AG04450 (cell line): ENCODE results near the gene GSTA2. TPM values are rescaled to one million over a fixed set of nuclear protein-coding genes. Genes with fewer than 3 reads are reported as not detected.
"Not testable (repeated sequence)": the region's sequence is repeated elsewhere in the genome, so short reads cannot be mapped to it uniquely, and the experiment has no call there.

Source experiments
- CTCF ChIA-PET: fragments of 300-600, 350-600 bp; formaldehyde crosslinking; extraction: SDS; loops from one replicate; lab custom pipeline; 2022; ENCODE audit warnings: antibody characterized with exemption, inconsistent platforms; lab: Charles Lee
- POLR2A ChIA-PET: fragments of 350-600 bp; formaldehyde crosslinking; extraction: SDS; loops from one replicate; lab custom pipeline; 2021; ENCODE audit warnings: antibody characterized with exemption, inconsistent platforms; lab: Yijun Ruan, JAX
- DNase-seq: peaks from one replicate; pipeline ENCODE4 v3.0.0-alpha.2; 2011; ENCODE audit warnings: low read depth, low spot score
- H3K27ac ChIP-seq: one replicate; pipeline ENCODE4 v1.5.1; 2012; ENCODE audit warnings: low read depth, low read length, control low read depth
- H3K27me3 ChIP-seq: one replicate; pipeline ENCODE4 v1.6.0; 2012; ENCODE audit warnings: low read length; ENCODE audit not compliant: control insufficient read depth, insufficient read depth
- H3K4me3 ChIP-seq: 2 replicates; pipeline ENCODE4 v1.5.1; 2011; ENCODE audit warnings: mild to moderate bottlenecking, low read depth, low read length, control low read depth
- H3K9me3 ChIP-seq: 2 replicates; pipeline ENCODE4 v1.5.1; 2012; ENCODE audit warnings: low read length; ENCODE audit not compliant: control insufficient read depth, insufficient read depth
- polyA plus RNA-seq: library from polyadenylated mRNA; depleted of rRNA; stranded (reverse); fragments of >200 nt; gene quantifications from 2 replicates; pipeline ENCODE4 v1.2.3, GENCODE V29; 2011
- TF ChIP-seq, protein P1 (sequence below): IDR thresholded peaks from 2 replicates; pipeline ENCODE4 v1.5.1; 2011; ENCODE audit warnings: low read depth, low read length, control low read depth, inconsistent platforms

GSTA2 gene
- polyA plus RNA-seq, 1 experiment = not detected

DNA sequence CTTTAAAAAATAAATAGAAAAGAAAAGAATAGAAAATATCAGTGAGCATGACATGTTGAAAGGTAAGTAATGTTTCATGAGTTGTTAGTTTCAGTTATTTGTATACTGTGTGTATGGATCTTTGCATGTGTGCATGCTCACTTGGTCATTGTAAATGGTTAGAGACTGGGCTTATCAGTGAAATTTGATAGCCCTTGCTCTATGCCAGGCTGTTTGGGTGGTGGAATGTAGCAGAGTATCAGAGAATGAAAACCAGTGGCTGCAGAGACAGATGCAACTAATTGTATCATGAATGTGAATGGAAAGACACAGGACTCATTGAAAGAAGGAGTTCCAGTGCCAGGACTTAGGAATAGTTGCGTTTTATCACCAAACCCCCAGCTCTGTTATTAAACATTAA, 4.2 kb downstream of the GSTA2 start:
- H3K4me3 ChIP-seq = no peak overlapping the region
- POLR2A ChIA-PET = no interaction called here
- CTCF ChIA-PET = no interaction called here
- TF ChIP-seq, protein P1, sequence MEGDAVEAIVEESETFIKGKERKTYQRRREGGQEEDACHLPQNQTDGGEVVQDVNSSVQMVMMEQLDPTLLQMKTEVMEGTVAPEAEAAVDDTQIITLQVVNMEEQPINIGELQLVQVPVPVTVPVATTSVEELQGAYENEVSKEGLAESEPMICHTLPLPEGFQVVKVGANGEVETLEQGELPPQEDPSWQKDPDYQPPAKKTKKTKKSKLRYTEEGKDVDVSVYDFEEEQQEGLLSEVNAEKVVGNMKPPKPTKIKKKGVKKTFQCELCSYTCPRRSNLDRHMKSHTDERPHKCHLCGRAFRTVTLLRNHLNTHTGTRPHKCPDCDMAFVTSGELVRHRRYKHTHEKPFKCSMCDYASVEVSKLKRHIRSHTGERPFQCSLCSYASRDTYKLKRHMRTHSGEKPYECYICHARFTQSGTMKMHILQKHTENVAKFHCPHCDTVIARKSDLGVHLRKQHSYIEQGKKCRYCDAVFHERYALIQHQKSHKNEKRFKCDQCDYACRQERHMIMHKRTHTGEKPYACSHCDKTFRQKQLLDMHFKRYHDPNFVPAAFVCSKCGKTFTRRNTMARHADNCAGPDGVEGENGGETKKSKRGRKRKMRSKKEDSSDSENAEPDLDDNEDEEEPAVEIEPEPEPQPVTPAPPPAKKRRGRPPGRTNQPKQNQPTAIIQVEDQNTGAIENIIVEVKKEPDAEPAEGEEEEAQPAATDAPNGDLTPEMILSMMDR = no peak
- no peak for DNase-seq
- H3K9me3 ChIP-seq = no peaks in the 10 kb centered on the region
- no peak overlapping the region for H3K27ac ChIP-seq
- peaks cover 3% of the 10 kb centered on the region for H3K27me3 ChIP-seq

- H3K27me3 ChIP-seq, H3K9me3 ChIP-seq, POLR2A ChIA-PET, H3K4me3 ChIP-seq, H3K27ac ChIP-seq: not testable (repeated sequence)
- CTCF ChIA-PET = interaction anchor here (0.6 kb wide), 1 partner anchor 21 kb away, joined by 3 read pairs; no protein-coding TSS in a partner anchor
- DNase-seq = peak; percentile 30
These were observed 5.5 kb downstream of the GSTA2 start for GRCh38 chr6:52757651-52758338.

DNA sequence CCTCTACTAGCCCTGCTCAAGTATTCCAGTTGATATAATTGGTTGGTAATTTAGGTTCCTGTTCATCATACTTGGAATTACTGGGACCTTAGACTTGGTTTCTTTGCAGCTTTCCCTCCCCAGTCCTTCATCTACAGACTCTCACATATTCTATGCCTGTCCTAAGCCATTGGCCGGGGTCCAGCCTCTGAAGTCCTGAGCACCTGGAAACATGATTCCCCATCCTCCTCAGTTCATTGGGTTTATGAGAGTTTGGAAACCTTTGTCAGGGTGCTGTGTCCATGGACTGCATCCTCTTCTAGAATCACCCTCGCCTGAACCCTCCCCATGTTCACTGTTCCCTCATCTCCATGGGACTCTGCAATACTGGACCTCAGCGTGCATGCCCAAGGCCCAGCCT, 8.8 kb downstream of the GSTA2 start:
- Histone ChIP-seq H3K4me3 (no peak overlapping the region), H3K27ac (no peak overlapping the region), H3K27me3 (peaks cover 5% of the 10 kb centered on the region), H3K9me3 (no peaks in the 10 kb centered on the region)
- TF ChIP-seq, protein P1 = no peak
- CTCF ChIA-PET = interaction anchor here (0.7 kb wide), 2 partner anchors 22 to 261 kb away, joined by 4 to 5 read pairs; no protein-coding TSS in a partner anchor
- no peak for DNase-seq
- POLR2A ChIA-PET = no interaction called here

DNA sequence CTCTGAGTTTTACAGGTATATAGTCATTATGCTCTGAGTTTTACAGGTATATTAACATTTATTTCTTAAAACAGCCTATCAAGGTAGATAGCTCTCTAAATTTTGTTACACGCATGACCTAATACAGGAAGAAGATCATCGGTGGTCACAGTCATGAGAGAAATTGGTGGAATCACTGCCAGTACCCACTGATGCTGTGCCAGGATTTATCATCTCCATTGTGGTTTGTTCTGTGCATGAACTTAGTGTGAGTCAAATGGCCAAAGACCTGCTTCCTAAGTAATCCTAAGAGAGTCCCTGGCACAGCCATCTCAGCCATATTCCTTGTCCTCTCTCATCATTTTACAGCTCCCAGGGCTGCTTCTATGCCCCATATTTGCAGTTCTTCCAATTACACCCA, 10.1 kb downstream of the GSTA2 start:
- H3K9me3 ChIP-seq, DNase-seq, CTCF ChIA-PET, H3K4me3 ChIP-seq, POLR2A ChIA-PET, H3K27ac ChIP-seq, H3K27me3 ChIP-seq: not testable (repeated sequence)

GRCh38 chr6:52752310-52752709, 11.0 kb downstream of the GSTA2 start:
- POLR2A ChIA-PET = no interaction called here
- Histone ChIP-seq H3K27me3 (peaks cover 5% of the 10 kb centered on the region), H3K9me3 (no peaks in the 10 kb centered on the region), H3K4me3 (no peak overlapping the region), H3K27ac (no peak overlapping the region)
- TF ChIP-seq, protein P1 = no peak
- CTCF ChIA-PET = no interaction called here
- DNase-seq = no peak

- Histone ChIP-seq H3K9me3 (no peaks in the 10 kb centered on the region), H3K4me3 (no peak overlapping the region), H3K27ac (no peak overlapping the region), H3K27me3 (peaks cover 5% of the 10 kb centered on the region)
- TF ChIP-seq, protein P1 = no peak
- DNase-seq = no peak
- POLR2A ChIA-PET = no interaction called here
- CTCF ChIA-PET = no interaction called here
These were observed 13.6 kb downstream of the GSTA2 start for GRCh38 chr6:52749556-52750152.

DNA sequence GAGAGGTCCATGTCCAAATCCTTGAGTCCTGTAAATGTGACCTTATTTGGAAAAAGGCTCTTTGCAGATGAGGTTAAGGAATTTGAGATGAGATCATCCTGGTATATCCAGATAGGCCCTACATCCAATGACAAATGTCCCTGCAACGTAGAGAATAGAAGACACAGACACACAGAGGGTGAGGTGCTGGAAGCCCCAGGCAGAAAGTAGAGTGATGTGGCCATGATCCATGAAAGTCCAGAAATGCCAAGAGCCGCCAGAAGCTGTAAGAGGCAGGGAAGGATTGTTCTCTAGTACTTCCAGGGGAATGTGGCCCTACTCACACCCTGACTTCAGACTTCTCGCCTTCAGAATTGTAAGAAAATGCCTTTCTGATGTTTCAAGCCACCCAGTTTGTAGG, 16.0 kb downstream of the GSTA2 start:
- POLR2A ChIA-PET, CTCF ChIA-PET, H3K27me3 ChIP-seq, DNase-seq, H3K9me3 ChIP-seq, H3K4me3 ChIP-seq, H3K27ac ChIP-seq: not testable (repeated sequence)
